Nephron (organoid): ENCODE data around the gene FRMPD1.

Experiments
- H3K27ac Mint-ChIP-seq, 3 experiments: 2 replicates each; pipeline ENCODE4 v1.8.0; 2020; ENCODE audit warnings: mixed read lengths in 3 of 3, mild to moderate bottlenecking in 2 of 3, moderate library complexity in 1 of 3
- H3K27me3 Mint-ChIP-seq: 2 replicates; pipeline ENCODE4 v1.8.0; 2021; ENCODE audit warnings: low read depth, mild to moderate bottlenecking, moderate library complexity, mixed read lengths
- H3K36me3 Mint-ChIP-seq: 2 replicates; pipeline ENCODE4 v1.8.0; 2020; ENCODE audit warnings: low read depth, mixed read lengths
- H3K4me1 Mint-ChIP-seq: 2 replicates; pipeline ENCODE4 v1.8.0; 2020; ENCODE audit warnings: mixed read lengths
- H3K4me3 Mint-ChIP-seq, 3 experiments: 2 replicates each; pipeline ENCODE4 v1.8.0; 2020; ENCODE audit warnings: mild to moderate bottlenecking in 3 of 3, mixed read lengths in 3 of 3, moderate library complexity in 2 of 3
- H3K9me3 Mint-ChIP-seq: 2 replicates; pipeline ENCODE4 v1.8.0; 2020; ENCODE audit warnings: mixed read lengths
- TF ChIP-seq, protein P1 (sequence below), 3 experiments: fragments of 200-600 bp; sonication (generic); IDR thresholded peaks; one replicate each; pipeline ENCODE4 v1.5.0; 2021; ENCODE audit warnings: antibody characterized with exemption in 3 of 3; ENCODE audit not compliant: unreplicated experiment in 3 of 3

Gene FRMPD1

DNA sequence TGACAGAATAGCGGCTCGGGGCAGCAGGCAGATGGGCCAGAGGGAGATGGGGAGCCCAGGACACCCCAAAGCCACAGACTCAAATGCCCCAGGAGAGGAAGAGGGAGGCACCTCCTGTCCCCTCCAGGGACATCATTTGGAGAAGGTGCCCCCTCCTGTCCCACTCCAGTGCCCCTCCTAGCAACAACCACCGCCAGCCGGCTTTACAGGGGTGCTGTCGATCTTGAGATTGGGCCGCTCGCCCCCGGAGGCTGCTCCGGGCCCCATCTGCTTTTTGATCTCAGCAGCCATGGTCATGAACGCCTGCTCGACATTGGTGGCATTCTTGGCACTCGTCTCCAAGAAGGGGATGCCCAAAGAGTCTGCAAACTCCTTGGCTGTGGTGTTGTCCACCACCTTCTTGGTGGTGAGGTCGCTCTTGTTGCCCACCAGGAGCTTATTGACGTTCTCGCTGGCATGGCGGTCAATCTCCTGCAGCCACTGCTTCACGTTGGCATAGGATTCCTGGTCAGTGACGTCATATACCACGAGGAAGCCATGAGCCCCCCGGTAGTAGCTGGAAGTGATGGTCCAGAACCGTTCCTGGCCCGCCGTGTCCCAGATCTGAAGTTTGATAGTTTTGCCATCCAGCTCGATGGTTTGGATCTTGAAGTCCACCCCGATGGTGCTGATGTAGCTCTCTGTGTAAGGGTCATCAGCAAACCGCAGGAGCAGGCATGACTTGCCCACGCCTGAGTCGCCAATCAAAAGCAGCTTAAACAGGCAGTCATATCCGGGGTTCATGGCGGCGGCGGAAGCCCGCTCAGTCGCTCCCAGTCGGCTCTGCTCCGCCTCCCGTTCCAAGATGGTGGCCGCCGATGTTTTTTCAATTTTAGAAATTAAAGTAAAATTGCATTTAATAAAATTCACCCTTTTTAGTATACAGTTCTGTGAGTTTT, 14.0 kb upstream of the FRMPD1 start:
- no peaks in the 10 kb centered on the region for H3K36me3 Mint-ChIP-seq
- TF ChIP-seq, protein P1, sequence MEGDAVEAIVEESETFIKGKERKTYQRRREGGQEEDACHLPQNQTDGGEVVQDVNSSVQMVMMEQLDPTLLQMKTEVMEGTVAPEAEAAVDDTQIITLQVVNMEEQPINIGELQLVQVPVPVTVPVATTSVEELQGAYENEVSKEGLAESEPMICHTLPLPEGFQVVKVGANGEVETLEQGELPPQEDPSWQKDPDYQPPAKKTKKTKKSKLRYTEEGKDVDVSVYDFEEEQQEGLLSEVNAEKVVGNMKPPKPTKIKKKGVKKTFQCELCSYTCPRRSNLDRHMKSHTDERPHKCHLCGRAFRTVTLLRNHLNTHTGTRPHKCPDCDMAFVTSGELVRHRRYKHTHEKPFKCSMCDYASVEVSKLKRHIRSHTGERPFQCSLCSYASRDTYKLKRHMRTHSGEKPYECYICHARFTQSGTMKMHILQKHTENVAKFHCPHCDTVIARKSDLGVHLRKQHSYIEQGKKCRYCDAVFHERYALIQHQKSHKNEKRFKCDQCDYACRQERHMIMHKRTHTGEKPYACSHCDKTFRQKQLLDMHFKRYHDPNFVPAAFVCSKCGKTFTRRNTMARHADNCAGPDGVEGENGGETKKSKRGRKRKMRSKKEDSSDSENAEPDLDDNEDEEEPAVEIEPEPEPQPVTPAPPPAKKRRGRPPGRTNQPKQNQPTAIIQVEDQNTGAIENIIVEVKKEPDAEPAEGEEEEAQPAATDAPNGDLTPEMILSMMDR (IDR thresholded peaks at IDR 0.05; ENCODE audit: unreplicated experiment in 3 of 3), result no peak
- H3K9me3 Mint-ChIP-seq, result no peaks in the 10 kb centered on the region
- H3K4me3 Mint-ChIP-seq, result no peak overlapping the region
- H3K27ac Mint-ChIP-seq, result no peak overlapping the region
- H3K27me3 Mint-ChIP-seq, result peaks cover 3% of the 10 kb centered on the region
- no peaks in the 10 kb centered on the region for H3K4me1 Mint-ChIP-seq

DNA sequence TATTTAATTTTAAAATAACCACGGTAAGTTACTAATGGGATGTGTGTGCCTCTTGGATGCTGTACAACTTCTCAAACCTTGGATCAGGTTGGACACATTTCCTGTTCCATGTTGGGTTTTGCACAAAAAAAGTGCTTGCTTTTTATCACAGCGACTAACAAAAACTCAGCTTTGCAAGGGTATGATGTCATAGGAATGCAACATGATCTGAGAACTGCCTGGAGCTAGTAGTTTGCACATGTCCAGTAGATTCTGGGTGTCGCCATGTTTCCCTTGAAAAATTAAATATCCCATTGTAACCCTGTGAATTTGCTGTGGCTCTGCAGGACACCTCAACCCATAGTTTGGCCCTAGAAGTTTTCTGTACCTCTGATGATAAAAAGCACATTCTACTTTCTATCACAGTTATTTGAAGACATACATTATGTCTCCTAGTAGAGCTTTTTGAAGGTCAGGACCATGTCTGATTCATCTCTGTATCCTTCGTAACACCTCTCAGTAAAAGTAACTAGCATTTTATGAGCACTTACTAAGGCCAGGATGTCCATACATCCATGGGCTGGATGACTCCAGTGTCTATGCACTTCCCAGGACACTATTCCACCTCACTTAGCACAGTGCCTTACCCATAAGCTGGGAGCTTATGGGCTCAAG, 11.5 kb upstream of the FRMPD1 start:
- TF ChIP-seq, protein P1 (IDR thresholded peaks at IDR 0.05; ENCODE audit: unreplicated experiment in 3 of 3), result no peak
- Mint-ChIP-seq H3K27ac (no peak overlapping the region), H3K27me3 (peaks cover 9% of the 10 kb centered on the region), H3K4me3 (no peak overlapping the region), H3K36me3 (no peaks in the 10 kb centered on the region), H3K4me1 (no peaks in the 10 kb centered on the region), H3K9me3 (no peaks in the 10 kb centered on the region)

DNA sequence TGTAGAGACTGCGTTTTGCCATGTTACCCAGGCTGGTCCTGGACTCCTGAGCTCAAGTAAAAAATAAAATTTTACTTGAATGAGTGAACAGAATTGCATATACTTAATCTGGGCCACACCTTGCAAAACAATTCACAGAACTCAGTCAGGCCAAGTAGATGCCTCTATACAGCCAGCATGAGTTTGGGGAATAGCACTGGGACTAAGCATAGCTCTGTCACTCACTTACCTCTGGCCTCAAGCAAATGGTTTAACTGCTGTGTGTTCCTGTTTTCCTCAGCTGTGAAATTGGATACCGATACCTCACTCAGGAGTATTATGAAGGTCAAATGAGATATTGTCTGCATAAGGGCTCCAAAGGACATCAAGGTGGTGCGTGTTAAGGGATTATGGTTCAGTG, 10.9 kb upstream of the FRMPD1 start:
- TF ChIP-seq, protein P1 (IDR thresholded peaks at IDR 0.05; ENCODE audit: unreplicated experiment in 3 of 3), result no peak
- Mint-ChIP-seq H3K4me1 (peaks cover 4% of the 10 kb centered on the region), H3K4me3 (no peak overlapping the region), H3K36me3 (no peaks in the 10 kb centered on the region), H3K27ac (no peak overlapping the region), H3K9me3 (no peaks in the 10 kb centered on the region), H3K27me3 (peaks cover 15% of the 10 kb centered on the region)

DNA sequence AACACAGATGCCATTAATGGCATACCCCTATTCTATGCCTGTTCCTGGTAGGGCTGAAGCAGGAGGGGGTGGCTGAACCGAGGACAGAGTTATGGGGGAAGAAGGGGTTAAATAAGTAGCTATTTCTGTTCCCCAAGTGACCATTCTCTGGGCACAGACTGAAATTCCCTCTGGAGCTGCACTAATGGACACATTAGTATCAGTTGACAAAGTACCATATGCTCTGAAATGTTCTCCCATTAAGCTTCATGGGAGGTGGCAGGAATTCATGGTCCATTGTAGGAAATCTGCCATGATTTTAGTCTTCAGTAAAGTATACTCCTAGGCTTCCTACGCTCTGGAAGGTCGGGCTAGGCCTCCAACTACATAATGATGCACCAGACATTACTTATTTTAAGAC, 10.5 kb upstream of the FRMPD1 start:
- TF ChIP-seq, protein P1 (IDR thresholded peaks at IDR 0.05; ENCODE audit: unreplicated experiment in 3 of 3), result no peak
- Mint-ChIP-seq H3K27ac (no peak overlapping the region), H3K27me3 (peaks cover 19% of the 10 kb centered on the region)

DNA sequence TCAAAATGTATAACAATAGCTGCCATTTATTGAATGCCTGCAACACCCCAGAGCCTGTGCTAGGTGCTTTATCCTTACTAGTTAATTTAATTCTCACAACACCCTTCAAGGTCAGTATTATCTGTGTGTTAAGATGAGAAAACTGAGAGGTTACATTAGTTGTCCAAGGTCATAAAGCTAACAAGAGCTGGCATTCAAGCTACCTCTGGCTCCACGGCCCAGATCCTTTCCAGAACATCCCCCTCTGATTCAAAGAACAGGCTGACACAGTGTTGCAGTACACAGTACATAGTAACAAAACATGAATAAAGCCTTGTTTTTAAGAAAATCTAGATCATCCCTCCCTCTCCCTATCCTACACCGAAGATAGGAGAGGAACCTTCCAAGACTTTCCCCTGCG, 9.4 kb upstream of the FRMPD1 start:
- H3K4me1 Mint-ChIP-seq, result peaks cover 12% of the 10 kb centered on the region
- H3K36me3 Mint-ChIP-seq, result no peaks in the 10 kb centered on the region
- no peak overlapping the region for H3K27ac Mint-ChIP-seq
- H3K27me3 Mint-ChIP-seq, result peaks cover 22% of the 10 kb centered on the region
- TF ChIP-seq, protein P1 (IDR thresholded peaks at IDR 0.05; ENCODE audit: unreplicated experiment in 3 of 3), result no peak
- H3K9me3 Mint-ChIP-seq, result no peaks in the 10 kb centered on the region
- no peak overlapping the region for H3K4me3 Mint-ChIP-seq

More for the DNA sequence above, 10.5 kb upstream of the FRMPD1 start:
- H3K36me3 Mint-ChIP-seq, result no peaks in the 10 kb centered on the region
- H3K9me3 Mint-ChIP-seq, result no peaks in the 10 kb centered on the region
- H3K4me1 Mint-ChIP-seq, result peaks cover 8% of the 10 kb centered on the region
- no peak overlapping the region for H3K4me3 Mint-ChIP-seq
